ENCODE results near the gene THSD4.
A peak's percentile ranks its signal among the peaks of the same experiment; 100 is the strongest.

The THSD4 gene

GRCh38 chr15:71129669-71130068 lies 14.4 kb downstream of the THSD4 start:
- H3K14ac ChIP-seq (ENCODE audit: low read length in 2 of 2), result no peak overlapping the region
- no peak for DNase-seq
- no peak overlapping the region for H2BK12ac ChIP-seq (ENCODE audit: low read length in 2 of 2)
- H2BK15ac ChIP-seq (ENCODE audit: low read depth, poor library complexity, severe bottlenecking), result no peak overlapping the region
- H3K27me3 ChIP-seq (ENCODE audit: control insufficient read depth in 1 of 2, insufficient read depth in 1 of 2, low read length in 2 of 2), result no peaks in the 10 kb centered on the region
- no peak overlapping the region for H3K4me3 ChIP-seq (ENCODE audit: insufficient read depth in 1 of 2, low read depth in 1 of 2, low read length in 2 of 2)
- H3K9ac ChIP-seq (ENCODE audit: low read length), result no peak overlapping the region
- no peak overlapping the region for H2BK5ac ChIP-seq (ENCODE audit: low read depth, low read length, poor library complexity, severe bottlenecking)
- no peaks in the 10 kb centered on the region for H3K9me3 ChIP-seq (ENCODE audit: control insufficient read depth, low read length)
- peaks cover 22% of the 10 kb centered on the region for H3K4me1 ChIP-seq (ENCODE audit: control insufficient read depth, insufficient read depth, low read depth, low read length)
- no peak overlapping the region for H3K4me2 ChIP-seq (ENCODE audit: low read length, poor library complexity, severe bottlenecking)
- no peak overlapping the region for H3K27ac ChIP-seq (ENCODE audit: low read length, poor library complexity, severe bottlenecking)
- peak overlapping the region; percentile 29 for H4K8ac ChIP-seq (ENCODE audit: low read length)
- H3K4ac ChIP-seq (ENCODE audit: low read depth in 1 of 2, low read length in 2 of 2), result no peak overlapping the region
- WGBS, result 95% methylated on average over 5 of the region's 6 CpGs
- H2AFZ ChIP-seq (ENCODE audit: low read depth, low read length), result no peak overlapping the region
- H3K23ac ChIP-seq (ENCODE audit: low read length in 2 of 2), result no peak overlapping the region
- peaks cover 12% of the 10 kb centered on the region for H3K79me1 ChIP-seq (replicated peaks; ENCODE audit: low read length, poor library complexity, severe bottlenecking)
- H2AK5ac ChIP-seq (ENCODE audit: low read length, severe bottlenecking), result no peak overlapping the region
- H3K18ac ChIP-seq (ENCODE audit: low read depth in 1 of 2, low read length in 2 of 2), result no peak overlapping the region
- no peaks in the 10 kb centered on the region for H3K36me3 ChIP-seq (ENCODE audit: control insufficient read depth in 1 of 2, insufficient read depth in 2 of 2, low read depth in 1 of 2, low read length in 2 of 2)
- no peak overlapping the region for H2BK120ac ChIP-seq (ENCODE audit: low read depth, low read length)
- H4K91ac ChIP-seq (ENCODE audit: low read length), result no peak overlapping the region

GRCh38 chr15:71131601-71132362 lies 16.5 kb downstream of the THSD4 start:
- Histone ChIP-seq H2AK5ac (ENCODE audit: low read length, severe bottlenecking) (peak overlapping the region; percentile 76), H4K8ac (ENCODE audit: low read length) (no peak overlapping the region), H2AFZ (ENCODE audit: low read depth, low read length) (no peak overlapping the region), H2BK120ac (ENCODE audit: low read depth, low read length) (no peak overlapping the region), H3K27me3 (ENCODE audit: control insufficient read depth in 1 of 2, insufficient read depth in 1 of 2, low read length in 2 of 2) (no peaks in the 10 kb centered on the region), H3K36me3 (ENCODE audit: control insufficient read depth in 1 of 2, insufficient read depth in 2 of 2, low read depth in 1 of 2, low read length in 2 of 2) (no peaks in the 10 kb centered on the region), H3K27ac (ENCODE audit: low read length, poor library complexity, severe bottlenecking) (no peak overlapping the region), H3K4me3 (ENCODE audit: insufficient read depth in 1 of 2, low read depth in 1 of 2, low read length in 2 of 2) (no peak overlapping the region), H2BK5ac (ENCODE audit: low read depth, low read length, poor library complexity, severe bottlenecking) (no peak overlapping the region), H2BK12ac (ENCODE audit: low read length in 2 of 2) (no peak overlapping the region), H3K23ac (ENCODE audit: low read length in 2 of 2) (no peak overlapping the region), H3K14ac (ENCODE audit: low read length in 2 of 2) (no peak overlapping the region), H3K18ac (ENCODE audit: low read depth in 1 of 2, low read length in 2 of 2) (no peak overlapping the region), H3K4me1 (ENCODE audit: control insufficient read depth, insufficient read depth, low read depth, low read length) (peaks cover 30% of the 10 kb centered on the region), H3K9ac (ENCODE audit: low read length) (no peak overlapping the region), H3K79me1 (replicated peaks; ENCODE audit: low read length, poor library complexity, severe bottlenecking) (peaks cover 13% of the 10 kb centered on the region), H3K9me3 (ENCODE audit: control insufficient read depth, low read length) (no peaks in the 10 kb centered on the region), H3K4me2 (ENCODE audit: low read length, poor library complexity, severe bottlenecking) (no peak overlapping the region), H3K4ac (ENCODE audit: low read depth in 1 of 2, low read length in 2 of 2) (no peak overlapping the region), H2BK15ac (ENCODE audit: low read depth, poor library complexity, severe bottlenecking) (no peak overlapping the region), H4K91ac (ENCODE audit: low read length) (no peak overlapping the region)
- 100% methylated on average over 1 of the region's 5 CpGs for WGBS
- no peak for DNase-seq

- H3K4ac ChIP-seq (ENCODE audit: low read depth in 1 of 2, low read length in 2 of 2), result no peak overlapping the region
- H3K9me3 ChIP-seq (ENCODE audit: control insufficient read depth, low read length), result no peaks in the 10 kb centered on the region
- H3K9ac ChIP-seq (ENCODE audit: low read length), result no peak overlapping the region
- no peak overlapping the region for H2BK120ac ChIP-seq (ENCODE audit: low read depth, low read length)
- no peak overlapping the region for H3K4me3 ChIP-seq (ENCODE audit: insufficient read depth in 1 of 2, low read depth in 1 of 2, low read length in 2 of 2)
- no peaks in the 10 kb centered on the region for H3K36me3 ChIP-seq (ENCODE audit: control insufficient read depth in 1 of 2, insufficient read depth in 2 of 2, low read depth in 1 of 2, low read length in 2 of 2)
- peaks cover 32% of the 10 kb centered on the region for H3K4me1 ChIP-seq (ENCODE audit: control insufficient read depth, insufficient read depth, low read depth, low read length)
- no peak overlapping the region for H4K91ac ChIP-seq (ENCODE audit: low read length)
- H3K18ac ChIP-seq (ENCODE audit: low read depth in 1 of 2, low read length in 2 of 2), result no peak overlapping the region
- H3K23ac ChIP-seq (ENCODE audit: low read length in 2 of 2), result no peak overlapping the region
- peaks cover 18% of the 10 kb centered on the region for H3K79me1 ChIP-seq (replicated peaks; ENCODE audit: low read length, poor library complexity, severe bottlenecking)
- H2BK15ac ChIP-seq (ENCODE audit: low read depth, poor library complexity, severe bottlenecking), result no peak overlapping the region
- DNase-seq, result no peak
- H2BK5ac ChIP-seq (ENCODE audit: low read depth, low read length, poor library complexity, severe bottlenecking), result no peak overlapping the region
- H3K27ac ChIP-seq (ENCODE audit: low read length, poor library complexity, severe bottlenecking), result peak overlapping the region; percentile 19
- no peak overlapping the region for H3K14ac ChIP-seq (ENCODE audit: low read length in 2 of 2)
- H2AK5ac ChIP-seq (ENCODE audit: low read length, severe bottlenecking), result peak overlapping the region; percentile 11
- H4K8ac ChIP-seq (ENCODE audit: low read length), result no peak overlapping the region
- no peak overlapping the region for H2BK12ac ChIP-seq (ENCODE audit: low read length in 2 of 2)
- no peak overlapping the region for H3K4me2 ChIP-seq (ENCODE audit: low read length, poor library complexity, severe bottlenecking)
- H2AFZ ChIP-seq (ENCODE audit: low read depth, low read length), result no peak overlapping the region
- no peaks in the 10 kb centered on the region for H3K27me3 ChIP-seq (ENCODE audit: control insufficient read depth in 1 of 2, insufficient read depth in 1 of 2, low read length in 2 of 2)
- WGBS, result 82% methylated on average over 12 of the region's 12 CpGs
Measured at GRCh38 chr15:71133747-71134472, 18.6 kb downstream of the THSD4 start.

- H3K4me2 ChIP-seq (ENCODE audit: low read length, poor library complexity, severe bottlenecking), result no peak overlapping the region
- peak overlapping the region; percentile 18 for H2AFZ ChIP-seq (ENCODE audit: low read depth, low read length)
- no peaks in the 10 kb centered on the region for H3K9me3 ChIP-seq (ENCODE audit: control insufficient read depth, low read length)
- H2BK120ac ChIP-seq (ENCODE audit: low read depth, low read length), result no peak overlapping the region
- no peak overlapping the region for H3K23ac ChIP-seq (ENCODE audit: low read length in 2 of 2)
- DNase-seq, result peak; percentile 65
- H3K27me3 ChIP-seq (ENCODE audit: control insufficient read depth in 1 of 2, insufficient read depth in 1 of 2, low read length in 2 of 2), result no peaks in the 10 kb centered on the region
- peak overlapping the region; percentile 20 to 84 for H3K4ac ChIP-seq (ENCODE audit: low read depth in 1 of 2, low read length in 2 of 2)
- H4K8ac ChIP-seq (ENCODE audit: low read length), result peak overlapping the region; percentile 79
- peak overlapping the region; percentile 75 for H3K27ac ChIP-seq (ENCODE audit: low read length, poor library complexity, severe bottlenecking)
- H3K4me3 ChIP-seq (ENCODE audit: insufficient read depth in 1 of 2, low read depth in 1 of 2, low read length in 2 of 2), result no peak overlapping the region
- peaks cover 27% of the 10 kb centered on the region for H3K79me1 ChIP-seq (replicated peaks; ENCODE audit: low read length, poor library complexity, severe bottlenecking)
- H2AK5ac ChIP-seq (ENCODE audit: low read length, severe bottlenecking), result peak overlapping the region; percentile 69
- H3K14ac ChIP-seq (ENCODE audit: low read length in 2 of 2), result peak overlapping the region in 1 of 2 experiments; percentile 91
- WGBS, result 54% methylated on average over 13 of the region's 13 CpGs
- H3K36me3 ChIP-seq (ENCODE audit: control insufficient read depth in 1 of 2, insufficient read depth in 2 of 2, low read depth in 1 of 2, low read length in 2 of 2), result no peaks in the 10 kb centered on the region
- H3K18ac ChIP-seq (ENCODE audit: low read depth in 1 of 2, low read length in 2 of 2), result peak overlapping the region; percentile 68 to 94
- H2BK5ac ChIP-seq (ENCODE audit: low read depth, low read length, poor library complexity, severe bottlenecking), result no peak overlapping the region
- no peak overlapping the region for H2BK15ac ChIP-seq (ENCODE audit: low read depth, poor library complexity, severe bottlenecking)
- peak overlapping the region; percentile 45 to 84 for H2BK12ac ChIP-seq (ENCODE audit: low read length in 2 of 2)
- no peak overlapping the region for H3K9ac ChIP-seq (ENCODE audit: low read length)
- H4K91ac ChIP-seq (ENCODE audit: low read length), result peak overlapping the region; percentile 64
- H3K4me1 ChIP-seq (ENCODE audit: control insufficient read depth, insufficient read depth, low read depth, low read length), result peaks cover 28% of the 10 kb centered on the region
Measured at GRCh38 chr15:71136159-71136783, 21.0 kb downstream of the THSD4 start.
